Peyer's patch (tissue), 4 donors: ENCODE results near the gene ERI2. TPM values are rescaled to one million over a fixed set of nuclear protein-coding genes. Genes with fewer than 3 reads are reported as not detected.

ENCODE experiments used
- DNase-seq, 3 donors: peaks; one replicate each; pipeline ENCODE4 v3.0.0-alpha.2; 2017 to 2019
- H3K27ac ChIP-seq, 4 donors: fragments of 200-600 bp; sonication (generic); one replicate each; pipeline ENCODE4 v1.5.1; 2016 to 2019
- H3K27me3 ChIP-seq, 2 donors: fragments of 200-600 bp; sonication (generic); one replicate each; pipeline ENCODE4 v1.5.1; 2019
- H3K36me3 ChIP-seq, 3 donors: fragments of 200-600 bp; sonication (generic); one replicate each; pipeline ENCODE4 v1.5.1; 2016 to 2019
- H3K4me1 ChIP-seq, 4 donors: fragments of 200-600 bp; sonication (generic); one replicate each; pipeline ENCODE4 v1.5.1; 2016 to 2019
- H3K4me3 ChIP-seq, 4 donors: fragments of 200-600 bp; sonication (generic); 1 replicate in 3 of 4; 2 replicates in 1 of 4; pipeline ENCODE4 v1.5.1; 2016 to 2019; ENCODE audit warnings: mild to moderate bottlenecking in 1 of 4
- H3K9me3 ChIP-seq, 4 donors: fragments of 200-600 bp; sonication (generic); one replicate each; pipeline ENCODE4 v1.5.1; 2016 to 2019; ENCODE audit warnings: mild to moderate bottlenecking in 1 of 4
- CTCF ChIP-seq, 6 experiments: fragments of 450-650 bp in 4 of 6; fragments of 200-600 bp in 2 of 6; sonication (generic) in 1 of 6; IDR thresholded peaks; one replicate each; pipeline ENCODE4 v1.5.1; 2017 to 2019; ENCODE audit warnings: antibody characterized with exemption in 6 of 6, mild to moderate bottlenecking in 3 of 6, moderate library complexity in 1 of 6
- POLR2A ChIP-seq, 2 donors: fragments of 450-650 bp; IDR thresholded peaks; one replicate each; pipeline ENCODE4 v1.5.1; 2017; ENCODE audit warnings: antibody characterized with exemption in 2 of 2, mild to moderate bottlenecking in 2 of 2, moderate library complexity in 2 of 2
- total RNA-seq, 4 donors: library from RNA; depleted of rRNA; stranded (reverse); fragments of >200 nt; gene quantifications; one replicate each; pipeline ENCODE4 v1.1.0, GENCODE V29; 2016

The ERI2 gene
- total RNA-seq, 4 donors from 2014 or later: 9.1 to 28.2 (median 18.4) TPM

GRCh38 chr16:20829536-20829935 is 23.3 kb upstream of the ERI2 start:
- no peak for DNase-seq
- no peaks in the 10 kb centered on the region for H3K27me3 ChIP-seq
- H3K4me1 ChIP-seq: no peaks in the 10 kb centered on the region
- no peaks in the 10 kb centered on the region for H3K36me3 ChIP-seq
- H3K4me3 ChIP-seq: no peak overlapping the region
- no peak for TF ChIP-seq CTCF (IDR thresholded peaks at IDR 0.05)
- TF ChIP-seq POLR2A (IDR thresholded peaks at IDR 0.05): no peak
- H3K9me3 ChIP-seq: no peaks in the 10 kb centered on the region
- no peak overlapping the region for H3K27ac ChIP-seq

- no peaks in the 10 kb centered on the region for H3K9me3 ChIP-seq
- H3K4me1 ChIP-seq: no peaks in the 10 kb centered on the region
- TF ChIP-seq CTCF (IDR thresholded peaks at IDR 0.05) (no peak), POLR2A (IDR thresholded peaks at IDR 0.05) (no peak)
- no peaks in the 10 kb centered on the region for H3K36me3 ChIP-seq
- H3K4me3 ChIP-seq: no peak overlapping the region
- no peak for DNase-seq
- H3K27me3 ChIP-seq: no peaks in the 10 kb centered on the region
- H3K27ac ChIP-seq: no peak overlapping the region
Measured at GRCh38 chr16:20826039-20826566, 19.8 kb upstream of the ERI2 start.

GRCh38 chr16:20822521-20823325 is 16.5 kb upstream of the ERI2 start:
- H3K27ac ChIP-seq: no peak overlapping the region
- H3K4me1 ChIP-seq: no peaks in the 10 kb centered on the region
- no peak overlapping the region for H3K4me3 ChIP-seq
- no peak for TF ChIP-seq CTCF (IDR thresholded peaks at IDR 0.05)
- no peak for TF ChIP-seq POLR2A (IDR thresholded peaks at IDR 0.05)
- no peaks in the 10 kb centered on the region for H3K9me3 ChIP-seq
- DNase-seq: no peak
- no peaks in the 10 kb centered on the region for H3K27me3 ChIP-seq
- H3K36me3 ChIP-seq: no peaks in the 10 kb centered on the region

GRCh38 chr16:20821682-20822081 is 15.4 kb upstream of the ERI2 start:
- Histone ChIP-seq H3K27ac (no peak overlapping the region), H3K9me3 (no peaks in the 10 kb centered on the region), H3K27me3 (no peaks in the 10 kb centered on the region), H3K4me1 (no peaks in the 10 kb centered on the region), H3K36me3 (no peaks in the 10 kb centered on the region), H3K4me3 (no peak overlapping the region)
- no peak for DNase-seq
- TF ChIP-seq POLR2A (IDR thresholded peaks at IDR 0.05): no peak
- no peak for TF ChIP-seq CTCF (IDR thresholded peaks at IDR 0.05)

GRCh38 chr16:20818929-20819585 is 12.8 kb upstream of the ERI2 start:
- TF ChIP-seq POLR2A (IDR thresholded peaks at IDR 0.05) (no peak), CTCF (IDR thresholded peaks at IDR 0.05) (no peak)
- Histone ChIP-seq H3K9me3 (no peaks in the 10 kb centered on the region), H3K27me3 (no peaks in the 10 kb centered on the region), H3K36me3 (peaks cover 0 to 3% (median 0%) of the 10 kb centered on the region in 3 donors), H3K27ac (no peak overlapping the region), H3K4me3 (no peak overlapping the region), H3K4me1 (no peaks in the 10 kb centered on the region)
- DNase-seq: no peak
